ENCODE results near the gene MOCS3. TPM values are rescaled to one million over a fixed set of nuclear protein-coding genes. Genes with fewer than 3 reads are reported as not detected.

MOCS3 gene
- total and polyA plus RNA-seq, 10 of the 15 experiments (the other 5 are each of a cell fraction or from before 2014, with no cell fraction given): 0.87 to 5.9 (median 3.6) TPM

DNA sequence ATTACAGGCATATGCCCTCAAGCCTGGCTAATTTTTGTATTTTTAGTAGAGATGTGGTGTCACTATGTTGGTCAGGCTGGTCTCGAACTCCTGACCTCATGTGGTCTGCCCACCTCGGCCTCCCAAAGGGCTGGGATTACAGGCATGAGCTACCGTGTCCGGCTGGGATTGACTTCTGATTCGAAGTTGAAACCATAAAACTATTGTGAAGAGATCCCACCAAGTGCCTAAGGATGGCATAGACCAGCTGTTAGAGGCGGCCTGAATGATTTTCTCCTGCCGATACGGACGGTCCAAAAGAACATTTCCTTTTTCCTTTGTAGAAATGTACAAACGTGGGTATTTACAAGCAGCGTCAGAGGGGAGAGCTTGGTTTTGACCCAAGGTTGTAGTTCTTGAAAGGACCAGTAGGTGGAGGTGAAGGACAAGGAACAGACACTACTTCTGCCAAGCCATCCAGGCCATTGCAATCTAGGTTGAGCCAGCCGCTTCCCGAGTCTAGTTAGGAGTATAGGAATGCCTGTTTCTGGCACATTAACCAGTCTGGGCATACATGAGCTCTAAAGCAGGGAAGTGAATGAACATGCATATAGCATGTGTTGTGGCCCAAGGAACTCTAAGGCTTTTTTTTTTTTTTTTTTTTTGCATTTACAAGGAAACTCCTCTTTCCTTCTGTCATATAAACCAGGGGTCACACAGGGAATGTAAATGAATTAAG, 29.0 kb downstream of the MOCS3 start:
- no peaks in the 10 kb centered on the region for H3K36me3 ChIP-seq (ENCODE audit: control insufficient read depth in 2 of 2, insufficient read depth in 2 of 2, low read length in 1 of 2)
- in situ Hi-C loops (cut with MboI) (loop anchor here (5.0 to 10.0 kb wide), 2 partner anchors 320 to 637 kb away; no protein-coding TSS in a partner anchor), intact Hi-C loops (cut with micrococcal nuclease; ENCODE audit: unreplicated experiment) (loop anchor here (1.0 to 10.0 kb wide), 3 partner anchors 319 to 607 kb away; no protein-coding TSS in a partner anchor)
- POLR2A ChIA-PET: no interaction called here
- DNase-seq (ENCODE audit: low read depth, low spot score): peak; percentile 16
- peak; percentile 96 for ATAC-seq
- H3K4me3 ChIP-seq: no peak overlapping the region
- H3K27ac ChIP-seq (ENCODE audit: control insufficient read depth, insufficient read depth): no peak overlapping the region
- H4K20me1 ChIP-seq (ENCODE audit: control insufficient read depth, insufficient read depth): no peaks in the 10 kb centered on the region
- 23% methylated on average over 13 of the region's 13 CpGs for WGBS (ENCODE audit: insufficient coverage, insufficient replicate concordance, low lambda C conversion rate, missing lambda C conversion rate)
- BruUV-seq (replicated peaks): no TSS peak
- no peaks in the 10 kb centered on the region for H3K9me3 ChIP-seq (replicated peaks; ENCODE audit: control insufficient read depth, insufficient read depth, low read length)
- H3K27me3 ChIP-seq (replicated peaks in 1 of 2; ENCODE audit: control insufficient read depth in 2 of 2, insufficient read depth in 2 of 2, low read length in 1 of 2): no peaks in the 10 kb centered on the region; a peak in 1 of 4 replicates
- no peak overlapping the region for H3K9ac ChIP-seq (ENCODE audit: control insufficient read depth, insufficient read depth, low read length)
- no peak overlapping the region for H3K4me2 ChIP-seq (ENCODE audit: control insufficient read depth, insufficient read depth)
- H3K79me2 ChIP-seq (ENCODE audit: control insufficient read depth, insufficient read depth, low read length): no peaks in the 10 kb centered on the region
- FAIRE-seq: peak; percentile 99
- no peaks in the 10 kb centered on the region for H3K4me1 ChIP-seq (ENCODE audit: control insufficient read depth, insufficient read depth, low read length)
- 0 out of 2 replicates have a peak, but pooled peaks have one; percentile 47 for TF ChIP-seq YY1 (IDR thresholded peaks at IDR 0.05; ENCODE audit: low read depth, low read length)
- TF ChIP-seq, protein P1, sequence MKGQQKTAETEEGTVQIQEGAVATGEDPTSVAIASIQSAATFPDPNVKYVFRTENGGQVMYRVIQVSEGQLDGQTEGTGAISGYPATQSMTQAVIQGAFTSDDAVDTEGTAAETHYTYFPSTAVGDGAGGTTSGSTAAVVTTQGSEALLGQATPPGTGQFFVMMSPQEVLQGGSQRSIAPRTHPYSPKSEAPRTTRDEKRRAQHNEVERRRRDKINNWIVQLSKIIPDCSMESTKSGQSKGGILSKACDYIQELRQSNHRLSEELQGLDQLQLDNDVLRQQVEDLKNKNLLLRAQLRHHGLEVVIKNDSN (IDR thresholded peaks at IDR 0.05; ENCODE audit: borderline replicate concordance, extremely low read length, insufficient read depth, low read depth, low read length): no peak
- no peak for TF ChIP-seq PML (IDR thresholded peaks at IDR 0.05; ENCODE audit: low read length)
- peak; percentile 69; the same call in 1 of the 2 replicates for TF ChIP-seq SMC3 (IDR thresholded peaks at IDR 0.05; ENCODE audit: borderline replicate concordance, low read length)
- TF ChIP-seq RAD21 (IDR thresholded peaks at IDR 0.05; ENCODE audit: insufficient read depth, low read depth, low read length): peak; percentile 82
- TF ChIP-seq, protein P2, sequence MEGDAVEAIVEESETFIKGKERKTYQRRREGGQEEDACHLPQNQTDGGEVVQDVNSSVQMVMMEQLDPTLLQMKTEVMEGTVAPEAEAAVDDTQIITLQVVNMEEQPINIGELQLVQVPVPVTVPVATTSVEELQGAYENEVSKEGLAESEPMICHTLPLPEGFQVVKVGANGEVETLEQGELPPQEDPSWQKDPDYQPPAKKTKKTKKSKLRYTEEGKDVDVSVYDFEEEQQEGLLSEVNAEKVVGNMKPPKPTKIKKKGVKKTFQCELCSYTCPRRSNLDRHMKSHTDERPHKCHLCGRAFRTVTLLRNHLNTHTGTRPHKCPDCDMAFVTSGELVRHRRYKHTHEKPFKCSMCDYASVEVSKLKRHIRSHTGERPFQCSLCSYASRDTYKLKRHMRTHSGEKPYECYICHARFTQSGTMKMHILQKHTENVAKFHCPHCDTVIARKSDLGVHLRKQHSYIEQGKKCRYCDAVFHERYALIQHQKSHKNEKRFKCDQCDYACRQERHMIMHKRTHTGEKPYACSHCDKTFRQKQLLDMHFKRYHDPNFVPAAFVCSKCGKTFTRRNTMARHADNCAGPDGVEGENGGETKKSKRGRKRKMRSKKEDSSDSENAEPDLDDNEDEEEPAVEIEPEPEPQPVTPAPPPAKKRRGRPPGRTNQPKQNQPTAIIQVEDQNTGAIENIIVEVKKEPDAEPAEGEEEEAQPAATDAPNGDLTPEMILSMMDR (IDR thresholded peaks at IDR 0.05 in 2 of 3, conservative IDR thresholded peaks at IDR 0.05 in 1 of 3; ENCODE audit: control insufficient read depth in 2 of 3, extremely low read depth in 1 of 3, insufficient read depth in 1 of 3, low read depth in 3 of 3, low read length in 3 of 3): peak; percentile 81 to 91 (median 82)
- TF ChIP-seq YBX1 (IDR thresholded peaks at IDR 0.05): no peak
- no peak for TF ChIP-seq ZZZ3 (IDR thresholded peaks at IDR 0.05; ENCODE audit: control insufficient read depth, insufficient read length, low read depth)
- no peak overlapping the region for H2AFZ ChIP-seq (ENCODE audit: control insufficient read depth, low read depth, low read length)
- CTCF ChIA-PET: interaction anchor here (0.6 to 14.7 kb wide), 54 partner anchors 10 to 950 kb away, joined by 3 to 177 read pairs (median 4); partner anchors contain the start of genes BCAS4, DPM1 and MOCS3
- SMC1A ChIA-PET (ENCODE audit: uncharacterized antibody, unreplicated experiment): interaction anchor here (0.5 to 3.0 kb wide), 20 partner anchors 9 to 637 kb away, joined by 3 to 28 read pairs (median 4); partner anchors contain the start of gene BCAS4
- RAD21 ChIA-PET (ENCODE audit: unreplicated experiment): interaction anchor here (0.6 to 2.1 kb wide), 21 partner anchors 8 to 987 kb away, joined by 3 to 23 read pairs (median 4); partner anchors contain the start of gene BCAS4
